ENCODE data around the gene ZNF26. TPM values are rescaled to one million over a fixed set of nuclear protein-coding genes. Genes with fewer than 3 reads are reported as not detected.
A peak's percentile ranks its signal among the peaks of the same experiment; 100 is the strongest.

The ZNF26 gene
- total RNA-seq, 3 donors from 2014 or later = 8.1 to 13.4 (median 8.3) TPM

GRCh38 chr12:132998741-132999140, 12.6 kb downstream of the ZNF26 start:
- TF ChIP-seq, protein P1, sequence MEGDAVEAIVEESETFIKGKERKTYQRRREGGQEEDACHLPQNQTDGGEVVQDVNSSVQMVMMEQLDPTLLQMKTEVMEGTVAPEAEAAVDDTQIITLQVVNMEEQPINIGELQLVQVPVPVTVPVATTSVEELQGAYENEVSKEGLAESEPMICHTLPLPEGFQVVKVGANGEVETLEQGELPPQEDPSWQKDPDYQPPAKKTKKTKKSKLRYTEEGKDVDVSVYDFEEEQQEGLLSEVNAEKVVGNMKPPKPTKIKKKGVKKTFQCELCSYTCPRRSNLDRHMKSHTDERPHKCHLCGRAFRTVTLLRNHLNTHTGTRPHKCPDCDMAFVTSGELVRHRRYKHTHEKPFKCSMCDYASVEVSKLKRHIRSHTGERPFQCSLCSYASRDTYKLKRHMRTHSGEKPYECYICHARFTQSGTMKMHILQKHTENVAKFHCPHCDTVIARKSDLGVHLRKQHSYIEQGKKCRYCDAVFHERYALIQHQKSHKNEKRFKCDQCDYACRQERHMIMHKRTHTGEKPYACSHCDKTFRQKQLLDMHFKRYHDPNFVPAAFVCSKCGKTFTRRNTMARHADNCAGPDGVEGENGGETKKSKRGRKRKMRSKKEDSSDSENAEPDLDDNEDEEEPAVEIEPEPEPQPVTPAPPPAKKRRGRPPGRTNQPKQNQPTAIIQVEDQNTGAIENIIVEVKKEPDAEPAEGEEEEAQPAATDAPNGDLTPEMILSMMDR (IDR thresholded peaks at IDR 0.05) = no peak
- Histone ChIP-seq H3K4me3 (no peak overlapping the region), H3K9me3 (peaks cover 99% of the 10 kb centered on the region), H3K4me1 (ENCODE audit: low read depth) (no peaks in the 10 kb centered on the region), H3K36me3 (ENCODE audit: low read depth) (no peaks in the 10 kb centered on the region)
- DNase-seq = no peak
- no peak for ATAC-seq
- intact Hi-C loops (cut with DNase I, micrococcal nuclease) = no loop called here

DNA sequence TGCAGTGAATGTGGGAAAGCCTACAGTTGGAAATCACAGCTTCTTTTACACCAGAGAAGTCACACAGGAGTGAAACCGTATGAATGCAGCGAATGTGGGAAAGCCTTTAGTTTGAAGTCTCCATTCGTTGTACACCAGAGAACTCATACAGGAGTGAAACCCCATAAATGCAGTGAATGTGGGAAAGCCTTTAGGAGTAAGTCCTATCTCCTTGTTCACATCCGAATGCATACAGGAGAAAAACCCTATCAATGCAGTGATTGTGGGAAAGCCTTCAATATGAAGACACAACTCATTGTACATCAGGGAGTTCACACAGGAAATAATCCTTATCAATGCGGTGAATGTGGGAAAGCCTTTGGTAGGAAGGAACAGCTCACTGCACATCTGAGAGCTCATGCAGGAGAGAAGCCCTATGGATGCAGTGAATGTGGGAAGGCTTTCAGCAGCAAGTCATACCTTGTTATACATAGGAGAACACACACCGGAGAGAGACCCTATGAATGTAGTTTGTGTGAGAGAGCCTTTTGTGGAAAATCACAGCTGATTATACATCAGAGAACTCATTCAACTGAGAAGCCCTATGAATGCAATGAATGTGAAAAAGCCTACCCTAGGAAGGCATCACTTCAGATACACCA, 24.6 kb downstream of the ZNF26 start:
- ATAC-seq (no peak), DNase-seq (no peak)
- intact Hi-C loops (cut with DNase I, micrococcal nuclease) = no loop called here
- Histone ChIP-seq H3K4me1 (ENCODE audit: low read depth) (no peaks in the 10 kb centered on the region), H3K4me3 (no peak overlapping the region), H3K9me3 (peaks cover 100% of the 10 kb centered on the region), H3K36me3 (ENCODE audit: low read depth) (peaks cover 20% of the 10 kb centered on the region)
- TF ChIP-seq, protein P1 (IDR thresholded peaks at IDR 0.05) = no peak

GRCh38 chr12:133023566-133023965, 37.4 kb downstream of the ZNF26 start:
- TF ChIP-seq, protein P1 (IDR thresholded peaks at IDR 0.05) = no peak
- H3K36me3 ChIP-seq (ENCODE audit: low read depth) = no peaks in the 10 kb centered on the region
- ATAC-seq (no peak), DNase-seq (no peak)
- H3K4me1 ChIP-seq (ENCODE audit: low read depth) = no peaks in the 10 kb centered on the region
- no peak overlapping the region for H3K4me3 ChIP-seq
- intact Hi-C loops (cut with DNase I, micrococcal nuclease) = no loop called here
- H3K9me3 ChIP-seq = peaks cover 82% of the 10 kb centered on the region

DNA sequence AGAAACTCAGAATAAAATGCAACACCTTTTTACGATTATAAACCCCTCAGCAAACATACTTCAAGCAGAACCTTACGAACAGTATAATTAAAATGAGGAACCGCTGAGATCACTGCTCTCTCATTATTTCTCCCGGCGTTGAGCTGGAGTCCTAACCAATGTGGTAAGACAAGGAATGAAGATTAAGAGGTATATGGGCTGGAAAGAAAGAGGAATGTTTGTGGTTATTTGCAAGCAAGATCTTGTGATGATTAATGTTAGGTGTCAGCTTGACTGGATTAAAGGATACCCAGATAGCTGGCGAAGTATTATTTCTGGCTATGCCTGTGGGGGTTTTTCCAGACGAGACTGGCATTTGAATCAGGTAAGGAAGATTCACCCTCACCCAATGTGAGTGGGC, 40.8 kb downstream of the ZNF26 start:
- no peak for ATAC-seq
- peaks cover 76% of the 10 kb centered on the region for H3K9me3 ChIP-seq

GRCh38 chr12:133037207-133038005, 51.2 kb downstream of the ZNF26 start, which contains the start of gene ZNF84:
ZNF84 (plus strand) TSS chr12:133037509; CDS start chr12:133041468, 3,959 bp downstream.
- H3K36me3 ChIP-seq (ENCODE audit: low read depth) = no peaks in the 10 kb centered on the region
- peaks cover 54% of the 10 kb centered on the region for H3K9me3 ChIP-seq
- intact Hi-C loops (cut with DNase I, micrococcal nuclease) = no loop called here
- DNase-seq (peak; percentile 94 to 98 (median 96)), ATAC-seq (peak; percentile 99)
- H3K4me1 ChIP-seq (ENCODE audit: low read depth) = peaks cover 5% of the 10 kb centered on the region
- peak within 1 kb of the TSS; percentile 67 for H3K4me3 ChIP-seq
- TF ChIP-seq, protein P1 (IDR thresholded peaks at IDR 0.05) = no peak

More for the DNA sequence above, 40.8 kb downstream of the ZNF26 start:
- H3K4me3 ChIP-seq = no peak overlapping the region
- TF ChIP-seq, protein P1 (IDR thresholded peaks at IDR 0.05) = no peak
- no peaks in the 10 kb centered on the region for H3K4me1 ChIP-seq (ENCODE audit: low read depth)
- intact Hi-C loops (cut with DNase I, micrococcal nuclease) = no loop called here
- no peak for DNase-seq
- H3K36me3 ChIP-seq (ENCODE audit: low read depth) = no peaks in the 10 kb centered on the region

All from mucosa of descending colon (tissue), 3 donors.